GM23248 (cell line): ENCODE results near the gene TTN.

ENCODE experiments used
- EZH2 ChIP-seq: fragments of 200-600 bp; sonication (generic); IDR thresholded peaks from 2 replicates; pipeline ENCODE4 v1.6.1; 2018; ENCODE audit warnings: antibody characterized with exemption, mild to moderate bottlenecking; ENCODE audit not compliant: insufficient read depth, poor library complexity, severe bottlenecking
- EZH2phosphoT487 ChIP-seq: fragments of 200-600 bp; sonication (generic); IDR thresholded peaks from 2 replicates; pipeline ENCODE4 v1.6.1; 2018; ENCODE audit warnings: antibody characterized with exemption, moderate library complexity, mild to moderate bottlenecking, low read depth; ENCODE audit not compliant: insufficient read depth

GRCh38 chr2:178819147-178819875 is 12.1 kb upstream of the TTN start:
- TF ChIP-seq EZH2 (no peak), EZH2phosphoT487 (no peak)
